GM12878 (cell line): ENCODE results near the gene CYP20A1. TPM values are rescaled to one million over a fixed set of nuclear protein-coding genes. Genes with fewer than 3 reads are reported as not detected.

Experiments used
- ATAC-seq: fragments of 200-7000 bp; cut with Tn5 transposase; 3 replicates; pipeline ENCODE4 v1.9.1; 2020; ENCODE audit warnings: mild to moderate bottlenecking, moderate library complexity
- BruUV-seq: library from RNA; stranded (reverse); fragments of 400-500 nt; replicated peaks from 2 replicates; lab custom pipeline; 2021; lab: Mats Ljungman, UMichigan
- CTCF ChIA-PET: fragments of 300-600 bp; sonication (Branson Sonifier 250); formaldehyde crosslinking; extraction: SDS; loops from one replicate; lab custom pipeline; 2021; ENCODE audit warnings: inconsistent platforms; lab: Yijun Ruan, JAX
- POLR2A ChIA-PET: fragments of 350-600 bp; formaldehyde crosslinking; extraction: SDS; loops from one replicate; lab custom pipeline; 2021; ENCODE audit warnings: inconsistent platforms; lab: Charles Lee
- RAD21 ChIA-PET: fragments of 300-600 bp; sonication (Branson Sonifier 250); formaldehyde crosslinking; loops from one replicate; lab custom pipeline; 2023; ENCODE audit warnings: antibody characterized with exemption; ENCODE audit not compliant: unreplicated experiment; lab: Charles Lee
- SMC1A ChIA-PET: fragments of 300-600 bp; sonication (Branson Sonifier 250); formaldehyde crosslinking; loops from one replicate; lab custom pipeline; 2023; ENCODE audit not compliant: unreplicated experiment, uncharacterized antibody; lab: Charles Lee
- DNase-seq: peaks from one replicate; pipeline ENCODE4 v3.0.0-alpha.2; 2011; ENCODE audit warnings: low read depth, low spot score
- FAIRE-seq: peaks from 3 replicates; lab custom pipeline; 2011; peaks lifted over from hg19 to GRCh38; lab: Jason Lieb, UNC
- H2AFZ ChIP-seq: 2 replicates; pipeline ENCODE4 v1.6.0; 2011; ENCODE audit warnings: low read depth, low read length, control low read depth; ENCODE audit not compliant: control insufficient read depth
- H3K27ac ChIP-seq: 2 replicates; pipeline ENCODE4 v1.5.1; 2011; ENCODE audit warnings: control low read depth; ENCODE audit not compliant: control insufficient read depth, insufficient read depth
- H3K27me3 ChIP-seq, 2 experiments: replicated peaks in 1 of 2; 2 replicates each; pipeline versions ENCODE4 v1.6.0 to v1.6.1; 2011; ENCODE audit warnings: low read length in 1 of 2; ENCODE audit not compliant: control insufficient read depth in 2 of 2, insufficient read depth in 2 of 2
- H3K36me3 ChIP-seq, 2 experiments: 2 replicates each; pipeline ENCODE4 v1.5.1; 2011; ENCODE audit warnings: low read length in 1 of 2; ENCODE audit not compliant: control insufficient read depth in 2 of 2, insufficient read depth in 2 of 2
- H3K4me1 ChIP-seq: 2 replicates; pipeline ENCODE4 v1.6.1; 2011; ENCODE audit warnings: mild to moderate bottlenecking, low read length, moderate library complexity, mixed read lengths; ENCODE audit not compliant: control insufficient read depth, insufficient read depth
- H3K4me2 ChIP-seq: 2 replicates; pipeline ENCODE4 v1.6.0; 2011; ENCODE audit warnings: control low read depth; ENCODE audit not compliant: control insufficient read depth, insufficient read depth
- H3K4me3 ChIP-seq: fragments of 200-600 bp; sonication (generic); 2 replicates; pipeline ENCODE4 v1.5.1; 2016
- H3K79me2 ChIP-seq: 2 replicates; pipeline ENCODE4 v1.6.0; 2011; ENCODE audit warnings: low read length; ENCODE audit not compliant: control insufficient read depth, insufficient read depth
- H3K9ac ChIP-seq: 2 replicates; pipeline ENCODE4 v1.8.0; 2011; ENCODE audit warnings: low read length, control low read depth, mixed read lengths; ENCODE audit not compliant: control insufficient read depth, insufficient read depth
- H3K9me3 ChIP-seq: replicated peaks from 3 replicates; pipeline ENCODE4 v1.5.1; 2011; ENCODE audit warnings: mild to moderate bottlenecking, low read length; ENCODE audit not compliant: control insufficient read depth, insufficient read depth
- H4K20me1 ChIP-seq: 2 replicates; pipeline ENCODE4 v1.6.0; 2011; ENCODE audit not compliant: control insufficient read depth, insufficient read depth
- ASH2L ChIP-seq: fragments of 300-600, 200-600 bp; sonication (generic); IDR thresholded peaks from 2 replicates; pipeline ENCODE4 v1.6.1; 2017; ENCODE audit warnings: low read depth, mild to moderate bottlenecking, borderline replicate concordance
- CHD4 ChIP-seq: fragments of 200-600 bp; sonication (generic); IDR thresholded peaks from 2 replicates; pipeline ENCODE4 v1.6.1; 2016; ENCODE audit warnings: mild to moderate bottlenecking
- CREB1 ChIP-seq: IDR thresholded peaks from 2 replicates; pipeline ENCODE4 v1.6.1; 2012; ENCODE audit warnings: low read depth, mild to moderate bottlenecking, inconsistent platforms
- EGR1 ChIP-seq, 2 experiments: IDR thresholded peaks; 1 replicate in 1 of 2; 2 replicates in 1 of 2; pipeline ENCODE4 v1.6.1; 2011 to 2012; ENCODE audit warnings: low read depth in 2 of 2, low read length in 2 of 2, borderline replicate concordance in 1 of 2, mild to moderate bottlenecking in 1 of 2, moderate library complexity in 1 of 2
- HSF1 ChIP-seq: fragments of 150-350 bp; IDR thresholded peaks from 2 replicates; pipeline ENCODE4 v1.6.1; 2014; ENCODE audit warnings: mild to moderate bottlenecking, low read depth, low read length
- IKZF1 ChIP-seq: fragments of 450-650 bp; conservative IDR thresholded peaks from 2 replicates; pipeline ENCODE4 v1.6.1; 2017; ENCODE audit warnings: antibody characterized with exemption, mild to moderate bottlenecking
- NKRF ChIP-seq: fragments of 450-650 bp; conservative IDR thresholded peaks from 2 replicates; pipeline ENCODE4 v1.6.1; 2017; ENCODE audit warnings: mild to moderate bottlenecking, moderate library complexity
- NR2F1 ChIP-seq: fragments of 450-650 bp; conservative IDR thresholded peaks from 2 replicates; pipeline ENCODE4 v1.6.1; 2017; ENCODE audit warnings: mild to moderate bottlenecking
- NRF1 ChIP-seq: conservative IDR thresholded peaks from 2 replicates; pipeline ENCODE4 v1.6.1; 2011; ENCODE audit warnings: mild to moderate bottlenecking, low read depth, low read length, improper control_type of control experiment
- POLR2A ChIP-seq: IDR thresholded peaks from 2 replicates; pipeline ENCODE4 v1.6.1; 2011; ENCODE audit warnings: low read depth, mild to moderate bottlenecking, low read length
- RUNX3 ChIP-seq: IDR thresholded peaks from 2 replicates; pipeline ENCODE4 v1.6.1; 2012; ENCODE audit warnings: low read length, inconsistent platforms
- SMARCA5 ChIP-seq: fragments of 450-650 bp; IDR thresholded peaks from 2 replicates; pipeline ENCODE4 v1.6.1; 2017; ENCODE audit warnings: mild to moderate bottlenecking
- SMC3 ChIP-seq: IDR thresholded peaks from 2 replicates; pipeline ENCODE4 v1.6.1; 2011; ENCODE audit warnings: low read length, improper control_type of control experiment, borderline replicate concordance
- SREBF1 ChIP-seq: IDR thresholded peaks from 2 replicates; pipeline ENCODE4 v1.6.1; 2012; ENCODE audit warnings: mild to moderate bottlenecking, low read length
- STAT3 ChIP-seq: IDR thresholded peaks from 2 replicates; pipeline ENCODE4 v1.6.1; 2011; ENCODE audit warnings: low read depth, low read length, improper control_type of control experiment
- TCF12 ChIP-seq: IDR thresholded peaks from 2 replicates; pipeline ENCODE4 v1.6.1; 2011; ENCODE audit warnings: low read depth, mild to moderate bottlenecking, low read length
- USF2 ChIP-seq: IDR thresholded peaks from 2 replicates; pipeline ENCODE4 v1.6.1; 2011; ENCODE audit warnings: low read depth, low read length, improper control_type of control experiment, borderline replicate concordance
- ZNF24 ChIP-seq: fragments of 450-650 bp; IDR thresholded peaks from 2 replicates; pipeline ENCODE4 v1.6.1; 2017; ENCODE audit warnings: antibody characterized with exemption, mild to moderate bottlenecking
- WGBS: methylation state at CpG from one replicate; pipeline ENCODE4 v1.1.6; 2016; ENCODE audit warnings: low lambda C conversion rate; ENCODE audit not compliant: insufficient replicate concordance, insufficient coverage; ENCODE audit errors: missing lambda C conversion rate; 5-methylcytosine and 5-hydroxymethylcytosine counted together
- in situ Hi-C: fragments of 300-500 bp; cut with MboI; formaldehyde crosslinking; loops from 9 replicates; pipeline ENCODE4 v1.14.3; 2018; ENCODE audit warnings: mixed read lengths
- intact Hi-C: fragments of 100-400 bp; cut with micrococcal nuclease; formaldehyde crosslinking; loops from one replicate; pipeline ENCODE4 v1.14.2; 2022; ENCODE audit not compliant: unreplicated experiment
- polyA plus RNA-seq, 11 experiments: library from polyadenylated mRNA; depleted of rRNA in 4 of 11; unstranded in 6 of 11; stranded (reverse) in 5 of 11; fragments of >200 nt; fragmentation: Nextera tagmentation in 4 of 11; fragmentation: Illumina TruSeq in 1 of 11; extraction: Ambion mirVana in 4 of 11; extraction: Trizol in 1 of 11; gene quantifications; 1 replicate in 1 of 11; 2 replicates in 10 of 11; pipeline versions ENCODE4 v1.2.1 to v1.2.3, GENCODE V29; 2011 to 2016; ENCODE audit warnings: inconsistent platforms in 2 of 11, missing spikeins in 2 of 11, low read depth in 1 of 11
- total RNA-seq, 4 experiments: library from RNA; depleted of rRNA in 3 of 4; stranded (reverse); fragments of >200 nt in 3 of 4; fragmentation: Illumina TruSeq in 1 of 4; extraction: Trizol in 1 of 4; gene quantifications; 2 replicates each; pipeline versions ENCODE4 v1.2.1 to v1.2.3, GENCODE V29; 2013 to 2021

CYP20A1 gene
- total and polyA plus RNA-seq, 10 of the 15 experiments (the other 5 are each of a cell fraction or from before 2014, with no cell fraction given): 8.3 to 19.1 (median 12.9) TPM

DNA sequence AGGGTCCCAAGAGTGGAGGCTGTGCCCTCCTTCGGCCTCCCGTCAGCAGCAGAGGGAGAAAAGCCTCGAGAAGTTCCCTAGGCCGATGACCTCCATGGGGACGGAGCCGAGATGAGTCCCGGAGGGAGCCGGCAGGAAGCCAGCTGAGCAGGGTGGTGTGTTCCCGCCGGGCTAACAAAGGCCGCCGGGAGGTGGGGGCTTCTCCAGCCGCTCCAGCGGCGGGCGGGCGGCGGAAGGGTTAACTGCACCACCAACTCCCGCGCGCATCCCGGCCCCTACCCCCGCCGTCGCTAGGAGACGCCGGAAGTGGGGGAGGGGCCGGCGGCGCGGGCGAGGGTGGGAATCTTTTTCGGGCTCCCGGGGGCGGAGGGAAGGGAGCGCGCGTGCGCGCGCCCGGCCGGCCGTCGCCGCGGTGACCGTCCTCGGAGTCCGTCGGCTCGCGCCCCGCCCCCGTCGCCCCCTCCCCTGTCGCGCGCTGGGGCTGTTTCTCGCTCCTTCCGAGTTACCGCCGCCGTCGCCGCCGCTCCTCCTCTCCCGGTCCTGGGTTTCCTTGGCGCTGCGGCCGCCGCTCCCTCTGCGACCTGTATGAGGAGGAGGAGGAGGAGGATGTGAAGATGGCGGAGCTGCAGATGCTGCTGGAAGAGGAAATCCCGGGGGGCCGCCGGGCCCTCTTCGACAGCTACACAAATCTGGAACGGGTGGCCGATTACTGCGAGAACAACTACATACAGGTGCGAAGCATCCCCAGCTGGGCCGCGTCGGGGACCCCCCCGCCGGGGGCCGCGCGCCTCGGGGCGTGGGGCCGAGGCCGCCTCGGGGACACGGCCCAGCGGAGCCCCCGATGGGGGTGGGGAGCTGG, 89.3 kb downstream of the CYP20A1 start, which contains the start of gene ABI2:
Gene ABI2, plus strand, starts transcription at position 494 of the 859 bp plus-strand sequence. Its CDS starts 121 bp downstream, at position 615.
- no peak for DNase-seq
- under 1% methylated on average over 42 of the region's 98 CpGs for WGBS
- ChIA-PET POLR2A (interaction anchor here (1.5 to 2.0 kb wide), 2 partner anchors 12 to 89 kb away, joined by 6 to 8 read pairs; partner anchors contain the start of gene CYP20A1), CTCF (interaction anchor here (0.7 to 0.8 kb wide), 2 partner anchors 13 to 126 kb away, joined by 3 read pairs; no protein-coding TSS in a partner anchor), RAD21 (interaction anchor here (0.8 kb wide), 1 partner anchor 67 kb away, joined by 3 read pairs; no protein-coding TSS in a partner anchor), SMC1A (interaction anchor here (1.0 to 1.7 kb wide), 4 partner anchors 12 to 311 kb away, joined by 3 to 5 read pairs (median 4); no protein-coding TSS in a partner anchor)
- Histone ChIP-seq H3K9me3 (no peaks in the 10 kb centered on the region), H3K79me2 (peaks cover 44% of the 10 kb centered on the region), H3K4me2 (peak within 1 kb of the TSS; percentile 84), H3K9ac (peak within 1 kb of the TSS; percentile 87), H3K4me3 (peak within 1 kb of the TSS; percentile 81), H3K36me3 (peaks cover 0 to 2% of the 10 kb centered on the region in 2 experiments; a peak in 1 of 4 replicates), H2AFZ (peak within 1 kb of the TSS; percentile 79), H4K20me1 (no peaks in the 10 kb centered on the region), H3K27ac (peak within 1 kb of the TSS; percentile 45), H3K27me3 (no peaks in the 10 kb centered on the region), H3K4me1 (no peaks in the 10 kb centered on the region)
- BruUV-seq: TSS peak; percentile 87
- intact Hi-C loops: loop anchor here (1.0 to 2.0 kb wide), 2 partner anchors 12 to 89 kb away; partner anchors contain the start of gene CYP20A1
- FAIRE-seq: no peak
- in situ Hi-C loops: no loop called here
- ATAC-seq: peak; percentile 80
- TF ChIP-seq SMC3: no peak
- TF ChIP-seq HSF1: no peak
- TF ChIP-seq NR2F1: peak; percentile 53; the same call in 1 of the 2 replicates
- TF ChIP-seq USF2: no peak
- peak; percentile 78 for TF ChIP-seq NKRF
- TF ChIP-seq CHD4: no peak
- TF ChIP-seq ZNF24: no peak
- 0 out of 2 replicates have a peak, but pooled peaks have one; percentile 2 for TF ChIP-seq CREB1
- TF ChIP-seq IKZF1: peak; percentile 96
- peak in 1 of 2 experiments; percentile 94; a peak in 2 of 3 replicates for TF ChIP-seq EGR1 (IDR thresholded peaks at IDR 0.05; ENCODE audit: borderline replicate concordance in 1 of 2, low read depth in 2 of 2, low read length in 2 of 2)
- no peak for TF ChIP-seq NRF1
- TF ChIP-seq SREBF1: no peak
- TF ChIP-seq RUNX3: 0 out of 2 replicates have a peak, but pooled peaks have one; percentile 3
- TF ChIP-seq POLR2A: peak; percentile 50
- 0 out of 2 replicates have a peak, but pooled peaks have one; percentile 9 for TF ChIP-seq TCF12
- TF ChIP-seq ASH2L: peak; percentile 75; the same call in 1 of the 2 replicates
- no peak for TF ChIP-seq STAT3
- 0 out of 2 replicates have a peak, but pooled peaks have one; percentile 36 for TF ChIP-seq SMARCA5
